Cerebellar cortex (tissue), 1 donor: ENCODE data around the gene ZNF577.

Source experiments
- DNase-seq: peaks from one replicate; pipeline ENCODE4 v3.0.0-alpha.2; 2015; ENCODE audit warnings: low spot score

ZNF577 gene

GRCh38 chr19:51861870-51862622 lies 25.7 kb downstream of the ZNF577 start:
- no peak for DNase-seq

DNA sequence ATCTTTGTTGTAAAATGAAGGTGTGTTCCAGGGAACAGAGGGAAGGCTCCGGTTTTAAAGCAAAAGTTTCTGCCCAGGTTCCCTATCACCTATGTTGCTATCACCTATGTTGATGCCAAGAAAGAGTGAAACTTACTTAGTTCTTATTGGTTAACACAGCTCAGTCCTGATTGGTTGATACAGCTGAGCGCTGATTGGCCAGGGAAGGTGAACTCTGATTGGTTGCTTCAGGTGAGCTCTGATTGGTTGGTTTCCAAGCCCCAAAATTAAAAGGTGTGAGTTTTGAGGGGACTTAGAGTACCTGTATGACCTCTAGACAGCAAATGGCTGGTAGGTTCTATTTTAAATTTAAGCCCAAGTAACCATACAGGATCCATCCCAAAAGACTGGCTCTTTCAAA lies 50.6 kb downstream of the ZNF577 start:
- DNase-seq: no peak

GRCh38 chr19:51830274-51830673 lies 57.5 kb downstream of the ZNF577 start:
- DNase-seq: no peak

DNA sequence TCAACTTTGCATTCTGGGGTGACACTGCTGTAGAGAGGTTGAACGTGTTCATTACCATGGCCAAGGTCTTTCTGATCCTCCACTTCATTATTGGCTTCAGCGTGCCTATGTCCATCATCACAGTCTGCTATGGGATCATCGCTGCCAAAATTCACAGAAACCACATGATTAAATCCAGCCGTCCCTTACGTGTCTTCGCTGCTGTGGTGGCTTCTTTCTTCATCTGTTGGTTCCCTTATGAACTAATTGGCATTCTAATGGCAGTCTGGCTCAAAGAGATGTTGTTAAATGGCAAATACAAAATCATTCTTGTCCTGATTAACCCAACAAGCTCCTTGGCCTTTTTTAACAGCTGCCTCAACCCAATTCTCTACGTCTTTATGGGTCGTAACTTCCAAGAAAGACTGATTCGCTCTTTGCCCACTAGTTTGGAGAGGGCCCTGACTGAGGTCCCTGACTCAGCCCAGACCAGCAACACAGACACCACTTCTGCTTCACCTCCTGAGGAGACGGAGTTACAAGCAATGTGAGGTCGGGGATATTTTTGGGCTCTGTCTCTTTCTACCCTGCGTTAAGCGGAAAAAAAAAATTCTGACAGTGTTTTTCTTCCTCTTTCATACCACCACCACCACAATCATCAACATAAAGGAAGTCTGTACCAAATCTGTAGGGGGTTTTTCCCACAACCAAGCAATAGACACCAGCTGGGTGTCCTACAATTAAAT lies 63.3 kb downstream of the ZNF577 start:
- DNase-seq: no peak

DNA sequence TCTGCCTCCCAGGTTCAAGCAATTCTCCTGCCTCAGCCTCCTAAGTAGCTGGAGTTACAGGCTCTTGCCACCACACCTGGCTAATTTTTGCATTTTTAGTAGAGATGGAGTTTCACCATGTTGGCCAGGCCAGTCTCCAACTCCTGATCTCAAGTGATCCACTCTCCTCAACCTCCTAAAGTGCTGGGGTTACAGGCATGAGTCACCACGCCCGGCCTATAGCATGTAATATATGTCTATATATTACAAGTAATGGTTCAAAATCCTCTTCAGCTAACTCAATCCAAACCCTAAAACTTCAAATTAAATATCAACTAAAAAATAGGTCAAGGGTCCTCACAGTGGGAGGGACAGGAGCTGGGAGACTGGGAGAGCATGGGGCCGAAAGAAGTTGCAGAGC lies 64.8 kb downstream of the ZNF577 start:
- DNase-seq: no peak

DNA sequence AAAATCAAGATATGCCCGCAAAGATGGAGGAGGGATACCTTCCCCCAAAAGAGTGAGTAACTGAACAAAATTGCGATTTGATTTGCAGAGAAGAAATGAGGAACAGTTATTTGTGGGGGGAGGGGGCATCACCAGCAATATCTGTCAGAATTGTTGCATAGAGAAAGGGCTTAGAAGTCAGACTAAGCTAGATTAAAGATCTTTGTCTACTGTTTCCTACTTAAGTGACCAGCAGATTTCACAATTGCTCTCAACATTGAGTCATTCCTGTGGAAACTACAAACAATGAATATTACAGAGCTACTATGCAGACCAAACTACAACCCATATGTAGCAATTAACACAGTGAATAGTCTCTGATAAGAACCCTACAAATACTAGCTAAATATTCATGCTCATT lies 65.4 kb downstream of the ZNF577 start:
- DNase-seq: no peak

DNA sequence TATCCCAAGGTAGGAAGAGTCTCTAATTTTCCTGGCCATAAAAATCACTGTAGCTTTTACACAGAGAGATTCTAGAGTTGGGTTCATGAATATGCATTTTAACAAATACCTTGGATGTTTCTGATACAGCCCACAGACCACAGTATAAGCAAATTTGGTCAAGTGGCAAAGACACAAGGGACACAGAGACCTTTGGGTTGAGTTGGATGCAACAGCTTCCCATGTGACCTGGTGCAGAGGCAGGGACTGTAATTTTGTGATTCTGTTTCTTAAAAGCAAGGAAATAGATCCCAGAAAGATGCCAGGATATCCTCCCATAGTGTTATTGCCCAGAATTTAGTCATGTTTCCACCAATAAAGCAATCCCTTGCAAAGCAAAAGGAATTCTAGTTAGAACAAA lies 65.8 kb downstream of the ZNF577 start:
- no peak for DNase-seq

GRCh38 chr19:51821456-51821855 lies 66.3 kb downstream of the ZNF577 start:
- DNase-seq: no peak
